H54 (cell line): ENCODE data around the gene PADI6.

Experiments used
- DNase-seq: peaks from one replicate; pipeline ENCODE4 v3.0.0; 2011; ENCODE audit warnings: low spot score, mixed read lengths; ENCODE audit not compliant: insufficient read length
- FAIRE-seq: peaks from 3 replicates; lab custom pipeline; 2011; peaks lifted over from hg19 to GRCh38; lab: Jason Lieb, UNC
- POLR2A ChIP-seq: IDR thresholded peaks from 2 replicates; pipeline ENCODE4 v1.6.1; 2011; ENCODE audit warnings: low read depth, mild to moderate bottlenecking, low read length

PADI6 gene

GRCh38 chr1:17423781-17424245 is 51.8 kb downstream of the PADI6 start:
- no peak for TF ChIP-seq POLR2A
- no peak for FAIRE-seq
- no peak for DNase-seq

- FAIRE-seq = no peak
Measured at GRCh38 chr1:17425806-17426600, 54.0 kb downstream of the PADI6 start.

GRCh38 chr1:17427696-17428660 is 56.0 kb downstream of the PADI6 start:
- DNase-seq (no peak), FAIRE-seq (no peak)
- no peak for TF ChIP-seq POLR2A

More at GRCh38 chr1:17425806-17426600, 54.0 kb downstream of the PADI6 start:
- TF ChIP-seq POLR2A = no peak
- no peak for DNase-seq

- FAIRE-seq = no peak
- TF ChIP-seq POLR2A = no peak
- DNase-seq = no peak
Measured at GRCh38 chr1:17429183-17429582, 57.2 kb downstream of the PADI6 start.

- FAIRE-seq (no peak), DNase-seq (no peak)
- no peak for TF ChIP-seq POLR2A
Measured at GRCh38 chr1:17432412-17432811, 60.4 kb downstream of the PADI6 start.

GRCh38 chr1:17433261-17433660 is 61.3 kb downstream of the PADI6 start:
- FAIRE-seq (no peak), DNase-seq (no peak)
- TF ChIP-seq POLR2A = no peak

GRCh38 chr1:17434016-17434415 is 62.0 kb downstream of the PADI6 start:
- FAIRE-seq = no peak
- no peak for TF ChIP-seq POLR2A
- DNase-seq = no peak

GRCh38 chr1:17434601-17435000 is 62.6 kb downstream of the PADI6 start:
- no peak for FAIRE-seq
- DNase-seq = no peak
- TF ChIP-seq POLR2A = no peak

GRCh38 chr1:17436380-17437174 is 64.6 kb downstream of the PADI6 start:
- no peak for TF ChIP-seq POLR2A
- no peak for DNase-seq
- FAIRE-seq = no peak

GRCh38 chr1:17437260-17437579 is 65.2 kb downstream of the PADI6 start:
- no peak for DNase-seq
- TF ChIP-seq POLR2A = no peak
- no peak for FAIRE-seq

- DNase-seq = no peak
- no peak for FAIRE-seq
- peak; percentile 10; the same call in 1 of the 2 replicates for TF ChIP-seq POLR2A
Measured at GRCh38 chr1:17437580-17438317, 65.8 kb downstream of the PADI6 start.

- DNase-seq = no peak
- FAIRE-seq = no peak
- TF ChIP-seq POLR2A = peak; percentile 49; the same call in 1 of the 2 replicates
Measured at GRCh38 chr1:17438318-17439249, 66.6 kb downstream of the PADI6 start.
